ENCODE data around the gene ZBTB16. TPM values are rescaled to one million over a fixed set of nuclear protein-coding genes. Genes with fewer than 3 reads are reported as not detected.

ZBTB16 gene
- total and polyA plus RNA-seq, 2 donors (not counting 3 experiments of a cell fraction or from before 2014, with no cell fraction given) = 9.8 to 20.3 TPM

- no peak for FAIRE-seq
- intact Hi-C loops (cut with micrococcal nuclease) (no loop called here), dilution Hi-C loops (cut with MboI; ENCODE audit: extremely low pct_ligation_motif_present, low sequenced_read_pairs) (no loop called here)
- Histone ChIP-seq H3K27me3 (ENCODE audit: control insufficient read depth in 2 of 2, insufficient read depth in 2 of 2, low read length in 2 of 2) (no peaks in the 10 kb centered on the region), H3K4me3 (replicated peaks in 1 of 3; ENCODE audit: insufficient read depth in 1 of 3, low read depth in 1 of 3, low read length in 3 of 3) (no peak overlapping the region), H2AFZ (ENCODE audit: low read depth, low read length) (no peak overlapping the region), H3K79me2 (ENCODE audit: control insufficient read depth, insufficient read depth, low read length) (no peaks in the 10 kb centered on the region), H3K27ac (ENCODE audit: insufficient read depth, low read depth, low read length) (no peak overlapping the region), H3K36me3 (ENCODE audit: control insufficient read depth in 2 of 2, extremely low read depth in 1 of 2, insufficient read depth in 2 of 2, low read length in 2 of 2) (peaks cover 0 to 5% of the 10 kb centered on the region in 2 experiments), H4K20me1 (replicated peaks; ENCODE audit: control insufficient read depth, extremely low read depth, insufficient read depth, low read length) (peaks cover 2% of the 10 kb centered on the region), H3K9me1 (replicated peaks; ENCODE audit: control insufficient read depth, extremely low read depth, insufficient read depth, low read length) (no peaks in the 10 kb centered on the region), H3K9me3 (replicated peaks; ENCODE audit: control insufficient read depth, insufficient read depth, low read length) (no peaks in the 10 kb centered on the region), H3K4me1 (ENCODE audit: control insufficient read depth, extremely low read depth, insufficient read depth, low read length) (peaks cover under 1% of the 10 kb centered on the region), H3K9ac (replicated peaks; ENCODE audit: extremely low read depth, insufficient read depth, low read length) (no peak overlapping the region), H3K4me2 (ENCODE audit: insufficient read depth, low read length) (no peak overlapping the region)
- BruUV-seq (replicated peaks) = no TSS peak
- no peak for TF ChIP-seq POLR2AphosphoS5 (IDR thresholded peaks at IDR 0.05; ENCODE audit: insufficient read depth, low read depth, low read length)
- no peak for TF ChIP-seq CTCF (IDR thresholded peaks at IDR 0.05; ENCODE audit: extremely low read depth in 1 of 2, insufficient read depth in 1 of 2, low read depth in 1 of 2, low read length in 2 of 2)
- no peak for TF ChIP-seq POLR2A (IDR thresholded peaks at IDR 0.05; ENCODE audit: low read depth, low read length)
- ChIA-PET CTCF (interaction anchor here (0.6 to 2.9 kb wide), 5 partner anchors 10 to 191 kb away, joined by 3 to 8 read pairs (median 4); no protein-coding TSS in a partner anchor), POLR2A (interaction anchor here (0.7 kb wide), 1 partner anchor 33 kb away, joined by 3 read pairs; no protein-coding TSS in a partner anchor)
- no peak for DNase-seq (ENCODE audit: low read depth, low spot score)
Observed at GRCh38 chr11:114070464-114071139, 11.1 kb downstream of the ZBTB16 start.

Measured in endothelial cell of umbilical vein (primary cell).